NB4 (cell line): ENCODE data around the gene KIRREL3.

Source experiments
- CTCF ChIP-seq: IDR thresholded peaks from one replicate; pipeline ENCODE4 v1.5.1; 2012; ENCODE audit warnings: low read depth, low read length
- MAX ChIP-seq: IDR thresholded peaks from 2 replicates; pipeline ENCODE4 v1.6.1; 2011; ENCODE audit warnings: low read depth, low read length
- MYC ChIP-seq: IDR thresholded peaks from 2 replicates; pipeline ENCODE4 v1.6.1; 2011; ENCODE audit warnings: low read depth, low read length
- POLR2A ChIP-seq: IDR thresholded peaks from 2 replicates; pipeline ENCODE4 v1.6.1; 2011; ENCODE audit warnings: mild to moderate bottlenecking; ENCODE audit not compliant: insufficient read length; ENCODE audit errors: extremely low read depth

GRCh38 chr11:126662035-126662790, 338.4 kb downstream of the KIRREL3 start:
- no peak for TF ChIP-seq CTCF
- no peak for TF ChIP-seq MAX
- no peak for TF ChIP-seq POLR2A
- TF ChIP-seq MYC, result no peak
